ENCODE data around the gene HIBCH. TPM values are rescaled to one million over a fixed set of nuclear protein-coding genes. Genes with fewer than 3 reads are reported as not detected.

Gene HIBCH
- total RNA-seq: 5.3 and 12.9 TPM in 2 replicates

GRCh38 chr2:190319555-190320498 lies at the start of gene HIBCH:
Gene HIBCH (minus strand): TSS chr2:190319826. CDS start chr2:190319750, 76 bp downstream.

GRCh38 chr2:190343536-190344275 lies 24.1 kb upstream of the HIBCH start, which contains the start of gene INPP1:
Gene INPP1 (plus strand): TSS chr2:190343589. CDS start chr2:190360103, 16,514 bp downstream.

Other genes with a start within 250 kb of the HIBCH start
- 11.0 and 12.5 TPM in 2 replicates for gene INPP1, start 23.8 kb upstream of the HIBCH start, total RNA-seq
- 9.7 and 10.7 TPM in 2 replicates for gene MFSD6, start 88.5 kb upstream of the HIBCH start, total RNA-seq
- 6.1 and 12.2 TPM in 2 replicates for gene NEMP2, start 214.9 kb upstream of the HIBCH start, total RNA-seq

Measured in placental pericyte (primary cell).